ENCODE measurements around the gene PDE7B. TPM values are rescaled to one million over a fixed set of nuclear protein-coding genes. Genes with fewer than 3 reads are reported as not detected.
"Not testable (repeated sequence)": the region's sequence is repeated elsewhere in the genome, so short reads cannot be mapped to it uniquely, and the experiment has no call there.

PDE7B gene
- total RNA-seq, 3 donors from 2014 or later = 2.1 to 4.0 (median 2.2) TPM

- ATAC-seq (no peak), DNase-seq (no peak)
- H3K9me3 ChIP-seq = no peaks in the 10 kb centered on the region
- no peak for TF ChIP-seq CTCF (IDR thresholded peaks at IDR 0.05)
- H3K4me1 ChIP-seq (ENCODE audit: low read depth) = no peaks in the 10 kb centered on the region
- intact Hi-C loops (cut with DNase I, micrococcal nuclease) = no loop called here
- no peak overlapping the region for H3K4me3 ChIP-seq
- H3K36me3 ChIP-seq (ENCODE audit: low read depth) = no peaks in the 10 kb centered on the region
These were observed 253.1 kb downstream of the PDE7B start for GRCh38 chr6:136104556-136104955.

- H3K4me3 ChIP-seq; H3K36me3 ChIP-seq (ENCODE audit: low read depth); ATAC-seq; DNase-seq; H3K4me1 ChIP-seq (ENCODE audit: low read depth); intact Hi-C loops (cut with DNase I, micrococcal nuclease); H3K9me3 ChIP-seq: not testable (repeated sequence)
These were observed 254.3 kb downstream of the PDE7B start for GRCh38 chr6:136105797-136106196.

- no peak for ATAC-seq
- no peaks in the 10 kb centered on the region for H3K4me1 ChIP-seq (ENCODE audit: low read depth)
- intact Hi-C loops (cut with DNase I, micrococcal nuclease) = no loop called here
These were observed 257.0 kb downstream of the PDE7B start for GRCh38 chr6:136108361-136108945.

GRCh38 chr6:136111831-136112230, 260.3 kb downstream of the PDE7B start:
- H3K36me3 ChIP-seq (ENCODE audit: low read depth) = no peaks in the 10 kb centered on the region
- no peak for TF ChIP-seq CTCF (IDR thresholded peaks at IDR 0.05)
- DNase-seq (no peak), ATAC-seq (no peak)
- intact Hi-C loops (cut with DNase I, micrococcal nuclease) = no loop called here
- H3K9me3 ChIP-seq = no peaks in the 10 kb centered on the region
- no peak overlapping the region for H3K4me3 ChIP-seq
- H3K4me1 ChIP-seq (ENCODE audit: low read depth) = no peaks in the 10 kb centered on the region

More at GRCh38 chr6:136108361-136108945, 257.0 kb downstream of the PDE7B start:
- DNase-seq = no peak
- Histone ChIP-seq H3K9me3 (no peaks in the 10 kb centered on the region), H3K4me3 (no peak overlapping the region), H3K36me3 (ENCODE audit: low read depth) (no peaks in the 10 kb centered on the region)
- TF ChIP-seq CTCF (IDR thresholded peaks at IDR 0.05) = no peak

GRCh38 chr6:136112262-136112661, 260.8 kb downstream of the PDE7B start:
- DNase-seq (no peak), ATAC-seq (no peak)
- Histone ChIP-seq H3K4me3 (no peak overlapping the region), H3K4me1 (ENCODE audit: low read depth) (no peaks in the 10 kb centered on the region), H3K36me3 (ENCODE audit: low read depth) (no peaks in the 10 kb centered on the region), H3K9me3 (no peaks in the 10 kb centered on the region)
- intact Hi-C loops (cut with DNase I, micrococcal nuclease) = no loop called here
- no peak for TF ChIP-seq CTCF (IDR thresholded peaks at IDR 0.05)

- Histone ChIP-seq H3K36me3 (ENCODE audit: low read depth) (no peaks in the 10 kb centered on the region), H3K4me1 (ENCODE audit: low read depth) (no peaks in the 10 kb centered on the region), H3K4me3 (no peak overlapping the region), H3K9me3 (no peaks in the 10 kb centered on the region)
- ATAC-seq (peak; percentile 67), DNase-seq (peak in 1 of 3 donors; percentile 23)
- TF ChIP-seq CTCF (IDR thresholded peaks at IDR 0.05) = no peak
- intact Hi-C loops (cut with DNase I, micrococcal nuclease) = no loop called here
These were observed 262.3 kb downstream of the PDE7B start for GRCh38 chr6:136113736-136114173.

Data from mucosa of descending colon (tissue), 3 donors.